ENCODE measurements around the gene CSNK1A1L.
"Not testable (repeated sequence)": the region's sequence is repeated elsewhere in the genome, so short reads cannot be mapped to it uniquely, and the experiment has no call there.

The CSNK1A1L gene

DNA sequence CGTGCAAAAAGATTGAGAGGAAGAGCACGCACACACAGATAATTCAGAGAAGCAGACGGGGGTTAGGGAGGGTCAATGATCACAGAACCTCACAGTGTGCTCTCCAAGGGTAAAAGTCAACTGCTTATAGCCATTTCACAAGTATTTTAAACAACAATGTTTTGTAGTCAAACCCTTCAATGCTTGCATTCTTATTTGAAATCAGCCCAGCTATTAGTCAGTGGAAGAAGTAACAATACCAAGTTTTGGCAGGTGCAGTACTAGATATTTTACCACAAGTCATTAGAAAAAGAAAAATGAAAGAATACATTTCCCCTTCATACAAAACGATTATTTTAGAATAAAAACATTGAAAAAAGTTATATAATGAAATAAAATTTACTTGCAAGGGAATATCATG lies 2.6 kb downstream of the CSNK1A1L start:
- no peak for FAIRE-seq

DNA sequence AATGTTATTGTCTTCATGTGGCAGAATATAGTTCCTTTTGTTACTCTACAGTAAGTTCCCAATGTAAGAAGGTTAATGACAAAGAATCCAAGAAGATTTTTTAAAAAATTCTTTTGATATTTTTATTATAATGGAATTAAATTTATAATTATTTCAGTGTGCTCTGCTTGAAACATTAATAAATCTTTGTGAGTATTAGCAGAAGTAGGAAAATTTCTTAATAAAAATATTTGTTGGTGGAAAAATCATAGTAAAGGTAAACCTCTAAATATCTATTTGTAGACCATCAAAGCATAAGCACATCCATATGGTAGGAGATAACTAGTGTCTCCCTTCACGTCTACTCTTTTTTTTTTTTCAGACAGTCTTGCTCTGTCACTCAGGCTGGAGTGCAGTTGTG lies 4.3 kb downstream of the CSNK1A1L start:
- FAIRE-seq: no peak

DNA sequence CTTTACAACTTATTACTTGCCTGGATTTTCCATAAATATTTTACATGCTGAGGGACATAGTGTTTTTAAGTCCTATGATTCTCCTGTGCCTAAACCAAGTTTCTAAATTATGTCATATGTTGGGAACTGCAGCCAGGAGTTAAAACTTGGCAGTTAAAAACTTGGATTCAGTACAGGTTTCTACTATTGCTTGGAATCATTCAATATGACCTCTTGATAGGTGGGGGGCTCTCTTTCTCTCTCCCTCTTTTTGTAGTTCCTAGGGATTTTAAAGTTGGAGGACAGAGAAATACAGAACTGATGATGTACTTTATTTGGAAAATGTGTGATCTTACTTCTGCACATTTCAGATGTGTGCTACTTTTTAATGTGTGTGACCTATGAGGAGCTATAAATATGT lies 4.7 kb downstream of the CSNK1A1L start:
- no peak for FAIRE-seq

DNA sequence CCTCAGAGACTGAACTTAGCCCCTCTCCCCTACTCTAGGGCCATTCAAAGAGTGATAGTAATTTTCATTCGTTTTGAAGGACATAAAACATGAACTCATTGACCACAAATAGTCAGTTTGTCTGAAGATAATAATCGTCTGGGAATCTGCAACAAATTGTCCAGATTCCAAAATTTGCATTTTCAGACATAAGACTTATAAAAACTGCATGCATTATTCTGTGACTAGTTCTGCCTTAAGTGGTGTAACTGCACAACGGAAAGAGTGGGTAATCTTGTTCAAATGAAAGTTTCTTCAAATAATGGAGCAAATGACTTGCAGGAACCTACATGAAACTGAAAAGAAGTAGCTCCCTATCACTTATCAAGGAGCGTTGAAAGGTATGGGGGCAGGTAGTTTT lies 8.4 kb downstream of the CSNK1A1L start:
- no peak for FAIRE-seq

DNA sequence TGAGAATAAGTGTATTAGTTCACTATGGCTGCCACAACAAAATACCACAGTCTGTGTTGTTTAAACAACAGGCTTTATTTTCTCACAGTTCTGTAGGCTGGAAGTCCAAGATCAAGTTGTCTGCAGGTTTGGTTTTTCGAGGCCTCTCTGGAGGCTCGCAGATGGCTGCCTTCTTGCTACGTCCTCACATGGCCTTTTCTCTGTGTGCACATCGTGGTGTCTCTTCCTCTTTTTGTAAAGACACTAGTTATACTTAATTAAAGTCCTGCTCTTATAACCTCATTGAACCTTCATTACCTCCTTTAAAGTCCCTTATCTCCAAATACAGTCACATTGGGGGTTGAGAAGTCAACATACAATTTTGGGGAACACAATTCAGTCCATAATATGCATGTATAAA lies 10.6 kb downstream of the CSNK1A1L start:
- no peak for FAIRE-seq

DNA sequence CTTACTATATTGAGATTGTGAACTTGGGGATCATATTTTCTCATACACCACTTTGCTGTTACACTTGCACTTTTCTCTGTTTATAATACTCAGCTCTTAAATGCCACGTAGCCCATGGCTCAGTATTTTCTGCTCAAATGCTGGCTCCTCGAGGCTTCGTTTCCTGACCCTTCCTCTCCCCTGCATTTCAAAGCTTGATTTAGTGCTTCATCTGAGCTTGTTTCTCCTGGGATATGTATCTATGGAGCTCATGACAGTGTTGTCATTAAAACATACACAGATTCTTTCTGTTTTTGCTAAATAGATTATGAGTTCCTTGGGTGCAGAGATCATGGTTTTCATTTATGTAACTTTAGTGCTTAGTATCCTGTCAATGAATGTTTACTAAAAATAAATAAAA lies 11.4 kb downstream of the CSNK1A1L start:
- FAIRE-seq: no peak

DNA sequence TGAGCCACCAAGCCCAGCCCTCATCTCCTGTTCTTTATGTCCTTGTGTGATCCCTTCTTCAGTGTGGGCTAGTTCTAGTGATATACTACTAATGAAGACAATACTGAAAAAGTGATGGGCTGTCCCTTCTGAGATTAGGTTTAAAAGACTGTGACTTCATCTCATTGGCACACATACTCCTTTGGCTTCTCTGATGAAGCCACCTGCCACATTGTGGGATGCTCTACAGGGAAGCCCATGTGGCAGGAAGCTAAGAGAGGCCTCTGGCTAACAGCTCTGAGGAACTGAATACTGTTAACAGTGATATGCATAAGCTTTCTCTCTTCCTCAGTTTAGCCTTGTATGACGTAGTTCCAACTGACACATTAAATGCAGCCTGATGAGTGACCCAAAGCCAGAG lies 13.6 kb downstream of the CSNK1A1L start:
- FAIRE-seq: no peak

DNA sequence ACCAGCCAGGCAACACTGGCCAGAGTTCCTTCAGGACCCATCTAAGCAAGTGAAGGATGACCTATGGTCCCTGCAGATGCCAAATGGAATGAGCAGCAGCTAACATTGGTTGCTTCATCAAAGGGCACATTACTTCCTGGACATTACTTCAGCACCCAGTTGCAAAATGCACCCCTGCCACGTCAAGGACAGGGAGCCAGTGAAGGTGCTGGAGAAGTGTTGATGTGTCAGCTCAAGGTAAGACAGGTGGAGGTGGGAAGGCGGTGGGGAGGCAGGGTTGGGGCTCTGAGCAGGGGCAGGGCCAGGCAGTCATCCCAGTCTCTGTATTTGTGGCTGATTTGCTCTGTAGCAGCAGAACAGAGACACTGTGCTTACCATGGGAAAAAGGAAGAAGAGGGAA lies 14.6 kb downstream of the CSNK1A1L start:
- no peak for FAIRE-seq

DNA sequence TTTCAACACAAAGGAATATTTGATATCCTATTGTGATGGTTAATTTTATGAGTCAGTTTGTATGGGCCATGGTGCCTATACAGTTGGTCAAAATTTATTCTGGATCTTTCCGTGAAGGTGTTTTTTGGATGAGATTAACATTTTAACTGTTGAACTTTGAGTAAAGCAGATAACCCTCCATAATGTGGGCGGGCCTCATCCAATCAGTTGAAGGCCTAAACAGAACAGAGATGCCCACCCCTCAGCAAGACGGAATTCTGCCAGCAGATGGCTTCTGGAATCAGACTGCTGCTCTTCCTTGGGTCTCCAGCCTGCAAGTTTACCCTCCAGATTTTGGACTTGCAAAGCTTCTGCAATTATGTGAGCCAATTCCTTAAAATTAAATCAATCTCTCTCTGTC lies 16.0 kb downstream of the CSNK1A1L start:
- FAIRE-seq: no peak

DNA sequence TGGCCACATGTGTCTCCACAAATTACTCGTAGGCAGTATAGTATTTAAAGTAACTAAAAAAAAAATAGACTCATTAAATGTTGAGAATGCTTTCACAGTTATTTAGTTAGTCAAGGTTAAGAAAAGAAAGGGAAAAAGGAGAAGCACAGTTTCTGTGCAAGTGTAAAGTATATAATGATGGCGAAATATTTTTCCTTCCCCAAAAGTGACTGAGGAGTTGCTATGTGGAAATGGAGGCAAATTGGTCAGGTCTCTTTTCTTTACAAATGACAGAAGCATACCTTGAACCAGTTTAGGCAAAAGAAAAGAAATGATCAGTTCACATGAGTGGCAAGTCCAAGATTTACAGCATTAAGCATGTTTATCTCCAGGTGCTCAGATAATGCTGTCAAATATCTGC lies 18.0 kb downstream of the CSNK1A1L start:
- no peak for FAIRE-seq

DNA sequence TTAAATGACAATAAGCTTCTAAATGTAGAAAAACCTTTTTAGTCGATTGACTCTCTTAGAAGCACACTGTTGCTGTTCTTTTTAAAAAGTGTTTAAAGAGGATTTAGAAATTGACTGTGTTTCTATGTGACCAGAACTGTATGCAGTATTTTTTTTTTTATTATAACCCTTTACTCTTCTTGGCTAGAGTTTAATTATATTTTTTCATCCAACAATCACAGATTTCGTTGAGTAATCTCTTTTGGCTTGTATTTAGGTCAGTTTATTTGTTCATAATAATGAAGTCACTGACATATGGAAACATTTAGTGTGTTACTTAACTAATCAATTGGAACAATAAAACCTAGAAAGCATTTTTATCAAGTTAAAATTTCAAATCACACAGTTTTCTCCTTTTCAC lies 19.9 kb downstream of the CSNK1A1L start:
- no peak for FAIRE-seq

DNA sequence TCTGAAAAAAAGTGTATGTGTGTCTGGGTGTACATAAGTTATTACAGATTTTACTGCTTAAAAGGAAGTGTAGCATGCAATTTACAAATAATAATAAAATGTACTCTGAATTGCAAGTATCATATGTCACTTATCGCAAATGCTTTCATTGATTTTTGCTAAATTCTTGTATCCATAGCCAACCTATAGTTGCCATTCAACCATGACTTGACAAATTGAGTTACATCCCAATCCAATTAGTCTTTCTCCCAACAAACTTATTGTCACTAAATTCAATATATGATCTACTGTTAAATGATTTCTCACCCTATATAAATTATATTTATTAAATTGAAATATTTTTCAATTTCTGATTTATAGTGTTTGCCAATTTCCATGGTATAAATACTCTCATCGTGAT lies 28.6 kb downstream of the CSNK1A1L start:
- FAIRE-seq: no peak

DNA sequence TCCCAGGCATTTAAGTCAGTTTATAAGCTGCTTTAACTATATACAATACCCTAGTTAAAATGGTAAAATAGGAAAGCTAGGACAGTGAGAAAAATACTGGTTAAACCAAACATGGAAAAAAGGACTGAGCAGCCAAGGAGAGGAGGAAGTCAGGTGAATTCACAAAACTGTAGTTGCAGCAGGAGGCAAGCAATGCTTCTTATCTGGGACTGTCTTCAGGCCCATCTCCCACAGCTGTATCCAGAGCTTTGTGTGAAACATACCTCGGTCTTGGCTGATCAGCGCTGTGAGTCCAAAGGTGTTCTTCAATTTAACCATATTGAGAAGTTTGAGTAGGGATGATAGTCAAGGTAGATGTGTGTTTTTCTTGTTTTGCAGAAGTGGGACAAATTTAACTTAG lies 30.3 kb downstream of the CSNK1A1L start:
- no peak for FAIRE-seq

DNA sequence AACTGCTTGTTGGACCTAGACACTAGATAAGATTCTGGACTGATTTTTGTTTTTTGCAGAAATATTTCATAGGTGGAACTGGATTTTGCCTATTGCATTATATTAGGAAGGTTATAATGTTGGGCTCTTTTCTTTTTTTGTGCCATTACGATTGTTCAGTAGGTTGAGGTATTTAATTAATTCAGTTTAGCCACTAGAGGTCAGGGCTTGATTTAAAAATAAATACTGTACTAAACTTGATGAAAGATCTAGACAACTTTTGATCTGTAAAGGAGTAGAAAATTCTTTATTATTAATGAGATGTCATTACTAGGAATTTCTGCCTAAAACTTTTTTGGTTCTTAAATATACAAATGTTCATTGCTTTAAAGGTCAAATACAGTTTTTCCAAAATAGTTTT lies 30.8 kb downstream of the CSNK1A1L start:
- FAIRE-seq: peak; percentile 95

DNA sequence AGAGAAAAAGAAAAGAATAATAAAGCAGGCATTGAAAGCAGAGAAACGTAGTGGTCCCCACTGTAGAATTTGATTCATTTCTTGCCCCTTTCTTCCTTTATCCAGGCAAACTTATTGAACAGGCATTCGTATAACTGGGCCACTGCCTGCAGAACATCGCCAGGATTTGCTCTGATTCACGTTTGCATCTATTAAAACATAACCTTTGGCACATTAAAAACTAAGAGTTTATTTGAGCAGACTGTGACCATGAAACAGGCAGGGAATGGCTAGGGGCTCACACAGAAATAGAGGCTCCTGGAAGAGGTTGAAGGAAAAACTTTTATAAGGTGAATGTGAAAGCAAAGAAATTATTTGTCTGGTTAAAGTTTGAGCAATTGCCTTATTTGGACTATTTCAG lies 33.4 kb downstream of the CSNK1A1L start:
- FAIRE-seq: no peak

DNA sequence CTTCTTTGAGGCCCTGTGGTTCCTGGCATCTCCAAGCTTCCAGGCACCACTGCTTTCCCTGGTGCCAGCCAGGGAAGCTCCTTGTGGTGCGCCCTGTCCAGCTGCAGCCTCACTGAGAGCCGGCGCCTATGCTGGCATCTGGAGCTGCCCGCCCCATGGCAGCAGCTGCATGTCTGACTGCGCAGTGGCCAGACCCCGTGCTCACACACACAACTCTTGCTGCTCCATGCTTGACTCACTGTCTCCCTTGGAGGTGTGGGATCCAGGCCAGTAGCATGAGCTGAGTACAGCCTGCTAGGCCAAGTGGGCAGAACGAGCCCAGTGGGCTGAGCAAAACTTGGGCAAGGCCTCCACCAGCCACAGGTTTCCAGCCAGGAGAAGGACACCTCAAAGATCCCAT lies 34.5 kb downstream of the CSNK1A1L start:
- no peak for FAIRE-seq

DNA sequence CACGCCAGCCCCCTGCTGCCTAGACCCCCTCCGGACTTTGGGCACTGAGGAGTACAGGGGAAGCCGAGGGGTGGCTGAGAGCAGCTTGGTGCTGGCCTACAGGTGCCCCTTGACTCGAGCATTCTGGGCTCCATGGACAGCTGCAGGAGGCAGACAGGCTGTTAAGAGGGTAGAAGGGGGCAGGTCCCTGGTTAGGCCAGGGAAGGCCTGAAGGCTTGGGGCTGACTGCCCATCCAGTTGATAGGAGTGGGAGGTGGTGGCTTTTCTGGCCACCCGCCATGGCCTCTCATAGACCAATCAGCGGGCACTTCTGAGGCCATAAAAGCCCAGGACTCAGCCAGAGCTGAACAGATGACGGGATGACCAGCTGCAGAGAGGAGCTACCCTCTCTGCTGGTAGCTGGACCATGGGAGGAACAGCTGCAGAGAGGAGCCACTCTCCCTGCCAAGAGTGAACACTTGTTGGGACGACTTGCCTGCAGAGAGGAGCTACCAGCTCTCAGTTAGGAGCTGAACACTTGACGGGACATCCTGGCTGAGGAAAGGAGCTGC lies 35.2 kb downstream of the CSNK1A1L start:
- FAIRE-seq: no peak

DNA sequence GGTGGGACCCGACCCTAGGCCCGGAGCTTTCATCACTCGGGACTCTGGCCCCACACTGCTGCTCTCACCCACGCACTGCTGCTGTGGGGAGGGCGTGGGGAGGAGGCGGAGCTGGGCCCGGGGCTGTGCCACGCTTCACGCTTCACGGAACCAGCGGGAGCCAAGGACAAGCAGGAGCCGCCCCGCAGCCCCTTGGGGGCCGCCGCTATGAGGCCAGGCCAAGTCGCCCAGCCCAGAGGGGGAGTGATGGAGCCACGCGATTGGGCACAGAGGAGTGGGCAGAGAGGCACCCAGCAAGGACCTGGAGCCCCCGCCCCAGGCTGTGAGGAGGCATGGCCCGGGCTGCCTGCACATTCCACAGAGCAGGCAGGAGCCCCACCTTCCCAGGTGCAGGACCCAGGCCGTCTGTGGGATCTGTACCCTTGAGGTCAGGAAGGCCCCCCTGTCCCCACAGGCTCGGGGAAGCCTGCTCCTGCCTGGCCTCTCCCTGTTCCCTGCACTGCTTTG lies 35.8 kb downstream of the CSNK1A1L start:
- no peak for FAIRE-seq

DNA sequence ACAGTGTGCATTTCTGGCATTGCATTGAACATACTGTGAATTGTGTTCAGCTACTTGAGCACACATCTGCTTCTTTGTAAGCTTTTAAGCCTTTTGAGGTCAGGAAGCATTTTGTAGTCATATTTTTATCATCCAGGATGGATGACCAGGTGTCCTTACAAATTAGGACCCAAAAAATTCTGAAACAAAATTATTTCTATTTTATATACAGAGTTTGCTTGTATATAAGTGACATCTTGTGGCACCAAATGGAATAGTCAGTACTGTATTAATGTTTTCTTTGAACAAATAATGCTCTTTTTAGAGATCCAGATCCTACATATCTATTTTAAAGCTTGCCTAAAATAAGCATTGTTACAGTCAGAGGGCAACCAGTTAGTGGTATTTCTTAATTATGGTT lies 36.5 kb downstream of the CSNK1A1L start:
- peak; percentile 86 for FAIRE-seq

DNA sequence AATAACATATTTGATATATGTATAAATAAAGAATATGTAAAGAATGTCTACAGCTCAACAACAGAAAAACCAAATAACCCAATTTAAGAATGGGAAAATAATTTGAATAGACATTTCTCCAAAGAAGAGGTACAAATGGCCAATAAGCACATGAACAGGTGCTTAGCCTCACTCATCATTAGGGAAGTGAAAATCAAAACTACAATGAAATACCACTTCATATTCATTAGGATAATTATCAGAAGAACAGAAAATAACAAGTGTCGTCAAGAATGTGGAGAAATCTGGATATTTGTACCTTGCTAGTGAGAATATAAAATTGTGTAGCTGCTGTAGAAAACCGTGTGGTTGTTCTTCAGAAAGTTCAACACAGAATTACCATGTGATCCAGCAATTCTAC lies 37.6 kb downstream of the CSNK1A1L start:
- no peak for FAIRE-seq

DNA sequence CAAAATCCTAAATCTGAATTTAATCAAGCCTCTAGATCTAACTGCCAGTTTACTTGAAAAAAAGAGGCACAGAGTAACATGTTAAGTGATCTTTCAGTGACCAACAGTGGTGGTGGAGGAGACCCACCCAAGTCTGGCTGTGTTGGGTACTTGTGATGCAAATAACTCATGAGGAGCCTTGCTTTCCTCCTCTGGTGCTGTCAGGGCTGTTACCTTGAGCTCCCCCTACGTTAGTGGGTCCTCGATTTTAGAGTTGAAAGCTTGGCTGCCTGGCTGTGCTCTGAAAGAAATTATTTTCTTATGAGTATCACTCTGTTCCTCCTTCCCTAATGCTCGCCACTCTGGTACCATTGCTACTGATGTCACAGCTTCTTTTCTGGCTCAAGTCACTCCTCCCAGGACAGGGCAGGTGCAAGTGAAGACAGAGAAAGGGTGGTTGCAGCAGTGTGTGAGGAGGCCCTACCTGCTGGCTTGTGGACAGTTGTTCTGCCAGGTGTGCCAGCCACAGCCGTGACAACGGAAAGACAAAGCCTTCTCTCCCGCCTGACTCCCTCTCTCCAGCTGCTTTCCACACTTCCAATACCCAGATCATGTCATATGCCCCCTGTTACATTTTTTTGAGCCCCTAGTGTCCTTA lies 39.5 kb downstream of the CSNK1A1L start:
- no peak for FAIRE-seq

DNA sequence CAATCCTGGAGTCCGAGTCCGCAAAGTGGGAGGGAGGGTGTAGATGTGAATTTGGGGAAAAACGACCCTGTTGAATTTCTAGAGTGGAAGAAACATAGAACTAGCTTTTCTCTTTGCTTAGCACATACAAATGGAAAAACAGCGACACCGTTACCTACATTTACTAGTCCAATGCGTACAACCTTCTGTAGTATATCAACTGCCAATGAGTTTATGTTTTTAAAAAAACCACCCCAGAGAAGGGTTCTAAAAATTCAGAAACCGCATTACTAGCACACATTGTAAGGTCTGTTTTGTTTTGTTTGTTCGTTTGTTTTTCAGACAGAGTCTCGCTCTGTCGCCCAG lies 45.6 kb downstream of the CSNK1A1L start:
- no peak for FAIRE-seq

DNA sequence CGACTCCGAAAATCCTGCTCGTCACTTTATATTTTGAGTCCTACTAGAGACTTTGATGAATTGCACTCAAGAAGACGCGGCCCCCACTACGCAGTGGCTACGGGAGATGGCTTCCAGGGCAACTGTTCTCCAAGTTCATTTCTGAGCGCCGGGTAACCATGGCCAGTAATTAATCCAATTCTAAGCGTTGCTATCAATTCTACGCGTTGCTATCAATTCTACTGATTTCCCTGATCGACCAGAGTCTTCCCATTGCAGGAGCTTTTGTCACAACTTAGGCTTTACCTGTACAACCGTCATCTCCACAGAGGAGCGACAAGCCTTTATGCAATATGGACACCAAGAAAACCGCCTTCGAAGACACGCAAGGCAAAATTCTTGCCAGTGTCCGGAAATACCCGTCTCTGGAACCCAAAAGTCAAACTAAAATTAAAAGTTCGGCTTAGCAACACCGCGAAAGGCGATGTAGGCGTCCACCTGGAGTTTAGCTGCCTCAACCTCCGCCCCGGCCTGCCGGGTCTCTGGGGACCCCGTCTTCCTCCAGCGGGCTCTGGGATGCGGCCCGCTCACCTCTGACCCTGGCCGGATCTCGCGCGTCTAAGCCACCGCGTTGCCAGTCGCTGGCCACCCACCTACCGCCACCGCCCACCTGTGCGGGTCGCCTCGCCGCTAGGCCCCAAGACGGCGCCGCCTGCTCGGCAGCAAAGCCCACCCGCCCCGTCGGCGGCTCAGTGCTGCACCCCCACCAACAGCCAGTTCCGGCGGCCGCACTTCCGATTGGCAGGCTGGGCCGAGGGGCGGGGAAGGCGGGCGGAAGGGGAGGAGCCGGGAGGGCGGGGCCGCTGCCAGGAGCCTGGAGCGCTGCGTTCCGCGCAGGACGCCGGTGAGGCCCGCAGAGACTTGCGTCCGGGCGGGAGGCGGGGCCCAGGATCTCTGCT lies 46.3 kb downstream of the CSNK1A1L start, which contains the start of gene SUPT20H:
Gene SUPT20H, minus strand, starts transcription at position 779 of the 938 bp plus-strand sequence. CDS start 8,198 bp downstream, outside the sequence.
- no peak for FAIRE-seq

DNA sequence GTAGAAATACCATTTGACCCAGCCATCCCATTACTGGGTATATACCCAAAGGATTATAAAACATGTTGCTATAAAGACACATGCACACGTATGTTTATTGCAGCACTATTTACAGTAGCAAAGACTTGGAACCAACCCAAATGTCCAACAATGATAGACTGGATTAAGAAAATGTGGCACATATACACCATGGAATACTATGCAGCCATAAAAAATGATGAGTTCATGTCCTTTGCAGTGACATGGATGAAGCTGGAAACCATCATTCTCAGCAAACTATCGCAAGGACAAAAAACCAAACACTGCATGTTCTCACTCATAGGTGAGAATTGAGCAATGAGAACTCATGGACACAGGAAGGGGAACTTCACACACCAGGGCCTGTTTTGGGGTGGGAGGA lies 49.2 kb downstream of the CSNK1A1L start:
- not testable (repeated sequence) for FAIRE-seq

Data from A204.1 (cell line).